Stimulated activated CD8-positive, alpha-beta memory T cell treated with anti-CD3 and anti-CD28 coated beads, Interleukin-15, amount 100 ng/mL, for 4 hours (primary cell): Measurements from ENCODE around the gene ETDC.
"Not testable (repeated sequence)": the region's sequence is repeated elsewhere in the genome, so short reads cannot be mapped to it uniquely, and the experiment has no call there.

Experiments used
- DNase-seq, 2 donors: peaks; one replicate each; pipeline ENCODE4 v3.0.0-alpha.2; 2020; ENCODE audit warnings: low read depth in 2 of 2

ETDC gene

DNA sequence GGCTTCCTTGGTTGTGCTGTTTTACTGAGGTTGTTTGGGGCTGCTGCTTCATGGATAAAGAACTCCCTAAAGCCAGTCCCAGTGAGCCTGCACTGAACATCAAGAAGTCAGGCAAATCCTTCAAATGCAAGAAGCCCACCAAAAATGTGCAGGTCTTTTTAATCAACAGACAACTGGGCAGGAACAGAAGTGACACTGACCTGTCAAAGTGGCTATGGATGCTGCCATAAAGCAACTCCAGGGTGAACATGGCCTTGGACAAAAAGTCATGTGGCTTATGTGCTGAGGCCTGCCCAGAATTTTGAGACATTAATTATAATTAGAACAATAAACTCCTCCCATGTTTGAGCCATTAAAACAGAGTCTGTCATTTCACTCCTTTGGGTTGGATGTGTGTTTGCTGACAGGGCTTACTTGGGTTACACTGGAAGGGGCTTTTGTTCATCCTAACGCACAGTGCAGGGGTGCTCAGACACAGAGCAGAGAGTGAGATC lies at the start of gene ETDC:
Gene ETDC, plus strand, starts transcription at position 51 of the 494 bp plus-strand sequence. Its CDS starts 0 bp downstream, at position 51.
- no peak for DNase-seq

DNA sequence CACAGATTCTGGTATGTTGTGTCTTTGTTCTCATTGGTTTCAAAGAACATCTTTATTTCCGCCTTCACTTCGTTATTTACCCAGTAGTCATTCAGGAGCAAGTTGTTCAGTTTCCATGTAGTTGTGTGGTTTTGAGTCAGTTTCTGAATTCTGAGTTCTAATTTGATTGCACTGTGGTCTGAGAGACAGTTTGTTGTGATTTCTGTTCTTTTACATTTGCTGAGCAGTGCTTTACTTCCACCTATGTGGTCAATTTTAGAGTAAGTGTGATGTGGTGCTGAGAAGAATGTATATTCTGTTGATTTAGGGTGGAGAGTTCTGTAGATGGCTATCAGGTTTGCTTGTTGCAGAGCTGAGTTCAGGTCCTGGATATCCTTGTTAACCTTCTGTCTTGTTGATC lies 48.3 kb upstream of the ETDC start:
- not testable (repeated sequence) for DNase-seq

DNA sequence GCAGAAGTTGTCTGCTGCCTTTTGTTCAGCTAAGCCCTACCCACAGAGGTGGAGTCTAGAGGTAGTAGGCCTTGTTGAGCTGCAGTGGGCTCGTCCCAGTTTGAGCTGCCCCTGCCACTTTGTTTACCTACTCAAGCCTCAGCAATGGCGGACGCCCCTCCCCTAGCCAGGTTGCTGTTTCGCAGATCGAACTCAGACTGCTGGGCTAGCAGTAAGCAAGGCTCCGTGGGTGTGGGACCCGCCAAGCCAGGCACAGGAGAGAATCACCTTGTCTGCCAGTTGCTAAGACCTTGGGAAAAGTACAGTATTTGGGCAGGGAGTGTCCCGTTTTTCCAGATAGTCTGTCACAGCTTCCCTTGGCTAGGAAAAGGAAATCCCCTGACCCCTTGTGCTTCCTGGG lies 45.9 kb upstream of the ETDC start:
- not testable (repeated sequence) for DNase-seq

DNA sequence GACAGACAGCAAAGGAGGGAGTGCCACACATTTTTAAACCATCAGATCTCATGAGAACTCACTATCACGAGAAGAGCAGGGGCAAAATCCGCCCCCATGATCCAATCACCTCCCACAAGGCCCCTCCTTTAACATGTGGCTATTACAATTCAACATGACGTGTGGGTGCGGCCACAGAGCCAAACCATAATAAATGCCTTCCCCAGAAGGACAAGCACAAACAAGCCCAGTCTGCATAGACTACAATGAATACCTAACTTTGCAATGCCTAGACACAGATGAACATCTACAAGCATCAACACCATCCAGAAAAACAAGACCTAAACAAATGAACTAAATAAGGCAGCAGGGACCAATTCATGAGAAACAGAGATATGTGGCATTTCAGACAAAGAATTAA lies 45.1 kb upstream of the ETDC start:
- DNase-seq: no peak

DNA sequence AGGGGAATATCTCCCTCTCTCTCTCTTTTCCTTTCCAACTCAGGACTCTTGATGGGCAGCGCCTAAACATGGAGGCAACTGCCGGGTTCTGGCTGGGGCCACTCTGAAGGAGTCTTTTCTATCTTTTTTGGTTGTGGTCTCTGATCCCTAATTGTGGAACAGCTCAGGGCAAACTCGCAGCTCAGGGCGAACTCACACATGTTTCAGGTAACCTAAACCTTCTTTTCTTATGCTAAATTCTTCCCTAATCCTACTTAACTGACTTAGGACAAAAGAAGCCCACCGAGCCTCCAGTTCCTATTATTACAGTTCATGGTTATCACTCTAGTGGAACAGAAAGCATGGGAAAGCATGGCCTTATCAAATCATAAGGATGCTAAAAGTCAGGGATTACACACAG lies 36.1 kb upstream of the ETDC start:
- no peak for DNase-seq

DNA sequence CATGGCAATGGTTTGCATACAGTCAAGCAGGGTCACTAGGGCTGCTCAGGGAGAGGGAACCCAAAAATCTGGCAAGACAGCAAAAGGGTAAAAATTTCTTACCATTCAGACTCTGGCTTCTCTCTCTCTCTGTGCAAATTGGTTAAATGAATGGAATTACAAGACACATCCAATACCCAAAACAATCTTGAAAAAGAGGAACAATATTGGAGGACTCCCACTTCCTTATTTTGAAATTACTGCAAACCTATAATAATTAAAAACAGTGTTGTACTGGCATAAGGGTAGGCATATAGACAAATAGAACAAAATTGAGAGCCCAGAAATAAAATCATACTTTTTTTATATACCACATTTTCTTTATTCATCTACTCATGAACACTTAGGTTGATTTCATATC lies 33.3 kb upstream of the ETDC start:
- no peak for DNase-seq

DNA sequence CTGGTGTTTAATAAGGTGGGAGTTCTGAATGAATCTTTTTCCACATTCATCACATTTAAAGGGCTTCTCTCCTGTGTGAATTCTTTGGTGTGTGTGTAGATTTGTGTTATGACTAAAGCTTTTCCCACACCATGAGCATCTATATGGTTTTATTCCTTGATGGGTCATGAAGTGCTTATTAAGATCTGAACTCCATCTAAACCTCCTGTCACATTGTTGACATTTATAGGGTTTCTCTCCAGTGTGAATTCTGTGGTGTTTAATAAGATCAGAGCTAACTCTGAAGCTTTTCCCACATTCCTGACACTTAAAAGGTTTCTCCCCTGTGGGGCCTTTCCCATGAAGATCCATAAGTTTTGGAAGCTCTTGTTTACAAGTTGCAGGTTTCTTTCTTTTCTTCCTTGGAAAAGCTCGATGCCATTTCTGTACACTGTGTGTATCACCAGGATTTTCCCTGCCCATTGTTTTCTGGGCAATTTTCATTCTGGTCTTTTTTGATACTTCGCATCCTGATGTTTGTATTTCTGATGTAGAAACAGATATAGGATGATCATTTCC lies 21.9 kb upstream of the ETDC start:
- DNase-seq: no peak

DNA sequence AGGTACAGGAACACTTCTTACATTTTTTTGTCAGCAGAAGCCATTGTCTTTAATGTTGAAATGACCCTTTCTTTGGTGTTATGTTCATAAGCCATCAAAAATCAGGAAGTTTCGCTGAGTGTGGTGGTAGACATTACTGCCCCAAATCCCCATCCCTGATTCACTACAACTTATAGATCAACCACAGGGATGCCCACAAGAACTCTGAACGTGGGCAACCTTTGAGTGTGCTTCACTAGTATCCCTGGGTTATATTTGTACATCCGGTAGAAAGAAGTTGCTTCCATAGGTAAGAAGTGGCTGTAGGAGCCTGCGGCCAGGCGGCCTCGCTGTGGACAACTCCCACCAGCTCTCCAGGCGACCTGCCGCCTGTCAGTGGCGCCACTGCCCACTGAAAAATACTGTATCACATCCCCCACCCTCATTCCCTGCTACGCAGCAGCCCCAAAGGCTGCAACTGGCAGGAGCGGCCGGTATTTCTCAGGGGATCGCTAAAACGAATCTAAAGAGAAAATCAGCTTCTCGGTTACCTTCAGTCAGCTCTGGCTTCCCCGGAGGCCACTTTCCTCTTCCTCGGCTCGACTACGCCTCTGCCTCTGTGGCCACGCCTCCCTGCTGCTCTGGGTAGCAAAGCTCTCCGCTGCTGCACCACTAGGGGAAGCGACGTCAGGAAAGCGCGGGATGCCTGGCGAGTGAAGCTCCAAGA lies 13.9 kb upstream of the ETDC start:
- peak; percentile 17 to 19 for DNase-seq

DNA sequence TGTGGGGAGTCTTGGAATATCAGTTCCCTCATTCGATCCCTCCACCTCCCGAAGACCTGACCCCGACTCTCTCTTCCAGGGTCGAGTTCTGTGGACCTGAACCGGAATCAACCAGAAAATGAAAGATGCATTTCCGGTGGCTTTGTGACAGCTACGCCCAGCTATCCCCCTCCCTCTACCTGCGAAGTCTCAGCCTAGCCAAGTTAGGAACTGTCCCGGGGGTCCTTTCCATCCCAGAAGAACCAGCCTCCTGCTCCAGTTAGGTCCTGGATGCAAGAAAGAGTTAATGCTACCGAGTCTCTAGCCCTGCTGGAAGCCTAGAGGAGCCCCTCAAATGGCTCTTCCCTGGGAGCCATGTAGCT lies 13.4 kb upstream of the ETDC start:
- no peak for DNase-seq

DNA sequence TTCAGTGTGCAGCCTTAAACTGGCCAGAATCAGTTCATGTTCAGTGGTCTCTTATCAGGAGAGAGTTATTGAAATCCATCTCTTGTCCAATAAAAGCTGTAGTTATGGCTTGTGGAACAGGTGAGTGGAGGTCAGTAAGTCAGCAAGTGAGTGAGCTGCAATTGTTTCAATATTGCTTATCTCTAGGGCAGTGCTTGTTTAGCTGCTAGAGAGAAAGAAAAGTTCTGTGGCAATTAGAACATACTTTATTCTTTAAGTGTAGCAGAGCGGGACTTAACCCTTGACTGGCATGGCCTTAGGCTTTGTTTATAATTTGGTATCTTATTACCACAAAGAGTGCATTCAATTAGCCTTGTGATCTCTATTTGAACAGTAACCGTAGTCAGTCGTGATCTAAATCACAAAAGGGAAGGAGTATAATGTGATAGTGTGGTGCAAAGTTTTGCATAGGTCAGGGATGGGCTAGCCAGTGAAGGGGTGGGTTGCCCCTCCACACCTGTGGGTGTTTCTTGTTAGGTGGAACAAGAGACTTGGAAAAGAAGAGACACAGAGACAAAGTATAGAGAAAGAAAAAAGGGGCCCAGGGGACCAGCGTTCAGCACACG lies 6.9 kb upstream of the ETDC start:
- no peak for DNase-seq

DNA sequence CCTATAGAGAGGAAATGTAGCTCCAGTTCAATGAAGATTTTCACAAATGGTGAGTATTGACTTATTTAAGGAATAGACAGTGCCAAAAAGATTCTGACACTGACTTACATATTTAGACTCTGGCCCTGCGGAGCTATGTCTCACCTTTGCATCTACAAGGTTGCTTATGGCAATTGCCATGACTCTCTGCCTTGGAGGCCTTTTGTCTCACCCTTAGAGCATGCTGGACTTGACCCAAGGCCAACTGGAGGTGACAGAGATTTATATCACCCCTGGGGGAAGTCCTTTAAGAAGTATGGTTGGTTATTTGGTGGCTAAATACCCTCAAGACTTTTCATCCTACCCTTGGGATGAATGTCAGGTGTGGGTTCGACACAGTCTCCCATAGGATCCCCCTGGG lies 4.5 kb upstream of the ETDC start:
- DNase-seq: no peak

DNA sequence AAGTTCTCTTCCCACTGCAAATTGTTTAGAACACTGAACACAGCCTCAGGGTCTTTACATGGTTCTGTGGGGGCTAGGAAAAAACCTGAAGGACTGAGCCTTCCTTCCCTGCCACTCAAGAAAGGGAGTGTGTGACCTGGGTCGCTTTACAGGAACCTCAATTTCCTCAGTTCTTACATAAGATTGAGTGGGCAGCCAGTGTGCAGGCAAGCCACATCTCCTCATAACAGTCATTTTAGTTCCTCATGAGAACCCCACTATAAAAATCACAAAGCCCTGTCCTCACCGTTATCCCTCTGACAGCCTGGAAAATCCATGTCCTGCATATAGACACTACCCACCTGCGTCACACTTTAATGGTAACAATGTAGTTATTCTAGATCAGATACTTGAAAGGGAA lies 2.1 kb upstream of the ETDC start:
- no peak for DNase-seq

DNA sequence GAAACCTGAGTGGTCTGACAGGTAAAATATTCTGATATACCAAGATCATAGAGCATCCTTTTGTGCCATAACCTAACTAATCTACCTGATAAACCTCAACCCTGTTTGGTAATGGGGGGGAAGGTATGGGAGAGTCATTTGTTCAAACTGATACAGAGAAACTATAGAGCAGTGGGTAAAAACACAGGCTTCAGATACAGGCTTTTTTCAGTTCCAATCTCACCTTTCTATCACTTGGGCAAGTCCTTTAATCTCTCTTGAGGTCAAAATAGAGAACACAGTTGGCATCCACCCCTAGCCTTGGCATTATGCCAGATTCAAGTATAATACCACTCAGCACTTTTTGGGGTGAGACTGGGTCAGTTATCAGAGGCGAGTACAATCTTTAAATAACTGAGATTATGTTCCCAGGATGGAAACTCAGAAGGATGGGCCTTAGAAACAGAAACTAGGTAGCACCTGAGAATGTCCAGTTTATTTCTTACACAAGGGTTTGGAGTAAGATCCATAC lies 880 bp upstream of the ETDC start:
- DNase-seq: no peak

DNA sequence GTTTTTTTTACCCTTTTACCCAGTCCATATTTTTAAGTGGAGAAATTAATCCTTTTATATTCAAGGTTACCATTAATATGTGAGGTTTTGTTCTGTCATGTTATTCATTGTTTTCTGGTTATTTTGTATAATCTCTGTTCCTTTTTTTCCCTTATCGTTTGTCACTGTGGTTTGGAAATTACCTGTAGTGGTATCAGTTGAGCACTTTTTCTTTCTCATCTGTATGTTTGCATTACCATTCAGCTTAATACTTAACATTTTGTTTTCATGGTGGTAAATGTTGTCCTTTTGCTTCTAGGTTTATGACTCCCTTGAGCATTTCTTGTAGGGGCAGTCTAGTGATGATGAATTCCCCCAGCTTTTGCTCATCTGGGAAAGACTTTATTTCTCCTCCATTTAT lies 6.6 kb downstream of the ETDC start:
- DNase-seq: no peak

DNA sequence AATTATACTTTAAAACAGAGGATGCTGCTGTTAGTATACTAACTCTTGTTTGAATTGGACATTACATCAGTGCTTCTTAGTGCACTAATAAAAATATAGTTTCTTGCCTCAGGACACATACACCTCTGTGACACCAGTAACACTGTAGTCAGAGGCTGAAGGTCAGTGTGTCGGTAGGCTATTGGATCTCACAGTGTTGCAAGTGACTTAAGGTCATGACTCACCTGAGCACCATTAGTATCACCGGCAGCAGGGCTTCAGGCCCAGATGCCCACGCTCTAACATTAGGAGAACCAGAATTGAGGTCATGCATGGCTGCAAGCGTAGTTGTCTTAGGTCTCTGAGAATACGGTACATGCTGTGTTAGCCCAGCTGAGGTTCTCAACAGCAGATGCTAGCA lies 15.2 kb downstream of the ETDC start:
- no peak for DNase-seq

DNA sequence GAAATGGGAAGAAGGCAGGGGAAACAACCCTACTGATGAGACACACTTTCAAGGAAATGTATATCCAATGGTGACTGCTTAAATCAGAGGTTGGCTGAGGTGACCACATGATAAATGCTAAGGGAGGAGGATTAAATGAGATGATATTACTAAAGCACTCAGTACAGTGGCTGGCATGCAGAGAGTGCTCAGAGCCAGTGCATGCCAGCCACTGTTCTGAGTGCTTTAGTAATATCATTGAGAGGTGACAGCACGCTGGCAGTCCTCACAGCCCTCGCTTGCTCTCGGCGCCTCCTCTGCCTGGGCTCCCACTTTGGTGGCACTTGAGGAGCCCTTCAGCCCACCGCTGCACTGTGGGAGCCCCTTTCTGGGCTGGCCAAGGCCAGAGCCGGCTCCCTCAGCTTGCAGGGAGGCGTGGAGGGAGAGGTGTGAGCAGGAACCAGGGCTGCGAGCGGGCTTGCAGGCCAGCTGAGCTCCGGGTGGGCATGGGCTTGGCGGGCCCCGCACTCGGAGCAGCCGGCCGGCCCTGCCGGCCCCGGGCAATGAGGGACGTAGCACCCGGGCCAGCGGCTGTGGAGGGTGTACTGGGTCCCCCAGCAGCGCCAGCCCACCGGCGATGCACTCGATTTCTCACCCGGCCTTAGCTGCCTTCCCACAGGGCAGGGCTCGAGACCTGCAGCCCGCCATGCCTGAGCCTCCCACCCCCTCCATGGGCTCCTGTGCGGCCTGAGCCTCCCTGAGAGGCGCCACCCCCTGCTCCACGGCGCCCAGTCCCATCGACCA lies 15.9 kb downstream of the ETDC start:
- not testable (repeated sequence) for DNase-seq

DNA sequence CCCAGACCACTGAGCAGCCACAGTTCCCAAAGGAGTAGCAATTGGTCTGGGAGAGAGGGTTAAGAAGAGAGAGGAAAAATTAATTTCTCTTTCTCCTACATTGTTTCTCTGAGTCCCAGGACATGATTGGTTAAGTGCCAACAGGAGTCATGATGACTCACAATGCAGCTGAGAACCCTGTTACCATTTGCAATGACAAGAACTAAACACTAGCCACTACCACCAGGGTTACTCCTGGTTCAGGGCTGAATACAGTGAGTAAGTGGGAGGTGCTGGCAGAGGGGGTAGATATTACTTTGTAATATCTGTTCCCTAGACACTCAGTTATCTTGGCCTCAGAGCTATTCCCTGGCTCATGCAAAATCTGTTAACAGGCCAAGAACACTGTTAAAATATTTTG lies 18.0 kb downstream of the ETDC start:
- DNase-seq: no peak

DNA sequence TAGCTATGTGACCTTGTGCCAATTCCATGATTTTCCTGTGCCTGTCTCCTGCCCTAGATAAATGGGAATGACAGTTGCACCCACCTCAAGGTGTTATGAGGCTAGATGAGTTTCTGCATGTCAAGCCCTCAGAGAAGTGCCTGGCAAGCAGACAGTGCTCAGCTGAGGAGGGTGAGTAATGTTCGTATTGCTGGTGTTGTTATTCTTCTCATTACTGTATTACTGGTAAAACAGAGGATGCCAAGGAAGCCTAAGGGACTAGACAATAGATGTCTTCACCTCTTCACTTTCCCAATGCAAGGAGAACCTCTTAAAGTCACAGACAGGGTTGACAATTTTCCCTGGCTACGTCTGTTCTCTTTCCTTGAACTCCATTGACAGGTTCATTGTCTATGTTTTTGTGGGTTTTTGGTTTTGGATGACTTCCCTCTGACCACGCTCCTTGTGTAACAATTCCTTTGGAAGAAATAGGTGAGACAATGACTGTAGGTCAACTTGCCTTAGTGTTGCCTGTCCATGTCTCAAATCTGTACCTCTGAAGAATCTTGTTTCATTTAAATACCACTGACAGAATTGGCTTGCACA lies 19.2 kb downstream of the ETDC start:
- DNase-seq: no peak

DNA sequence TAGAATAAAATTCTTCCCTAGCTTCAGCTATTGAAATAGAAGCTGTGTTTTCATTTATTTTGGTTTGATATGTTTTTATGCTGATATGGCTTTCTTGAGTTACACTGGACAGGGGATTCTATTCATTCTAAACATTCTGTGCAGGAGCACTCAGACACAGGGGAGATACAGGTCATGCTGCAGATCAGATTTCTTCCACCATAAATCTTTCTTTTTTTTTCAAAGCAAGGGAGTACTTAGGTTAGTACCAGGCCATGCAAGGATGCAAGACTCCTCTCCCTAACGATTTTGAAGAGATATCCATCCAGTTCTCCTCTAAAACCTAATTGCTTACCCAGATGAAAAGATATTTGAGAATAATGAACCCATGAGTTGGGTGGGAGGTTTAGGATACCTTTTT lies 21.4 kb downstream of the ETDC start:
- DNase-seq: no peak

DNA sequence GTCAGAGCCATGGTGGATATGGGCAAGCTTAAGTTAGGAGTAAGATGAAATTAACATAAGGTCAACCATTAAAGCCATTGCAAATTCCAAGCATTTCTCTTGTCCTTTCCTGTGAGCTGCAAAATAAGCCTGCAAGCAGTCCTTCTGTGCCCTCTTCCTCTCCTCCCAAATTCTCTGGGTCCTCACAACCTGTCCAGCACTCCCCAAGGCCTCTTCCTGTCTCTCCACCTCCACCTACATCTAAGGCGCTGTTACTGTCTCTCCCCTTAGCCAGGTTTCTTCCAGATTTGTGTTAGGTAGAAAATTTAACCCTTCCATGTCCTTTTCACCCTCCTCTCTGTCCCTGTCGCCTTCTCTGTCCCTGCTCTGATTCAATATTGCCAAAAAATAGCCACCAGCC lies 22.2 kb downstream of the ETDC start:
- DNase-seq: no peak

DNA sequence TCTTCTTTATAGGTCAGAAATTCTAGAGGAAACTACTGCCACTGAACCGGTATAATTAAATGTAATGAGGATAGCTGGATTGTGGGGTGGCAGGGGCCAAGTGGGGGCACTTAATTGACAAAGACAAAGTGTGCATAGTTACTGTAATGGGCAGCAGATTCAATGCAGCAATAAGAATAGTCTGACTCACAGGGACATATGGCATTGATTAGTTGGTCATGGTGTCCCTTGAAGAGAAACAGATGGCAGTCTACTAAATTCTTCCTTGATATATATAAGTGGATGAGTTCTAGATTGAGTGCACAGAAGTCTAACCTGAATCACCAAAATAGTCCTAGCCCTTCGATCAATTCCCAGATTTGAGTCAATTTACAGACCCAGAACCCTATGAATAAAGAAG lies 31.6 kb downstream of the ETDC start:
- no peak for DNase-seq

DNA sequence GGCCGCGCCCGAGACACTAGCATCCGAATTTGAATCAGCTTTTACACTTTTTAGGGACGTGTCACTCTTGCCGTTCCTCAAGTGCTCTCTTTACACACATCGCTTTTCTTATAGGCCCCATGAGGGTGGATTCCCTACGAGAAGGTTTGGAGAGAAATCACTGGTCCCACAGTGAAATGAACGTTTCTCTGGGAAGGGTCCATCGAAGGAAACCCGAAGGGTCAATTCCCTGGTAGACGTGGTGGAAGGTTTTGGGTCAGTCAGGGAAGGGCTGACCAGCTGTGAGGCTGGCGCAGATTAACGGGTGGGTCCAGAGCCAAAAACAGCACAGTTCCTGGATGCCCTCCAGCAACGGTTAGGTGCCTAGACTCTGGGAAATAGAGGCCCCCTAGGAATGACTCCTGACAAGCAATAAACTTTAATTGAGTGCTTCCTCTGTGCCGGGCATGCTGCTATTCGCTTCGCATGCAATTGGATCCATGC lies 35.9 kb downstream of the ETDC start:
- no peak for DNase-seq
